HG02623 (cell line): ENCODE measurements around the gene DCDC2B.

Experiments
- ATAC-seq: cut with Tn5 transposase; IDR thresholded peaks from one replicate; pipeline ENCODE4 v1.9.1; 2021; ENCODE audit warnings: moderate library complexity; ENCODE audit not compliant: unreplicated experiment

Gene DCDC2B

DNA sequence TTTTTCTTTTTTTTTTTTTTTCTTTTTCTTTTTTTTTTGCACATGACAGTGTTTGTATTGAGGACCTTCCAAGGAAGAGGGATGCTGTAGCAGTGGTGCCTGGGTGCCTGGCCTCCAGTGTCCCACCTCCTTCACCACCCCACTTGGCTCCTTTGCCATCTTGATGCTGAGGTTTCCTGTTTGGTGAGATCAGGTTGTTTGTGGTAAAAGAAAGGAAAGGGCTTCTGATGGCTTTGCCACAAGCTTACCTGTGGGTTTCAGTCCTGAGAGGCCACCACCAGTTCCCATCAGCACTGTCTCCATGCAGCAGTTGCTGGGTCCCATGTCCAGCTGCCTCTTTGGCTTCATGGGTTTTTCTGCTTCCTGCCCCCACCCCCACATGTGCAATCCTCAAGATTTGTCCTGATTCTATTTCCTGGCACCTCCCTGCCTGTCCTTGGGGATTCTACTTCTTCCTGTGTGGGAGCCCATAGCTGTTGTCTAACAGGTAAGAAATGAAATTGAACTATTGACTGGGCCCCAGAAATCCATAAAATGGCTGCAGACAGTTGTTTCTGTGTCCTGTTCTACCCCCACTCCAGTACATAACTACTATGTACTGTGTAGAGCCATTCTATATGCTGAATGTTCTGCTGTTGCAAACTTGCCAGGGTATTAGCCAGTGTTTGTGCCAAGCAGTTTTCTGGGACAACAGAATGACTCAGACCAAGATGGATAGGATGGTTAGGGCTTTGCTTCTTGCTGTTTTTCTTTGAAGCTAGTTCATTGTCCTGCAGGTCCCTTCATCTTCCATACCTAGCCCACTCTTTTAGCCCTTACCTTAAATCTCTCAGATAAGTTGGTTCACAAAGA, 12.7 kb upstream of the DCDC2B start:
- ATAC-seq: no peak

DNA sequence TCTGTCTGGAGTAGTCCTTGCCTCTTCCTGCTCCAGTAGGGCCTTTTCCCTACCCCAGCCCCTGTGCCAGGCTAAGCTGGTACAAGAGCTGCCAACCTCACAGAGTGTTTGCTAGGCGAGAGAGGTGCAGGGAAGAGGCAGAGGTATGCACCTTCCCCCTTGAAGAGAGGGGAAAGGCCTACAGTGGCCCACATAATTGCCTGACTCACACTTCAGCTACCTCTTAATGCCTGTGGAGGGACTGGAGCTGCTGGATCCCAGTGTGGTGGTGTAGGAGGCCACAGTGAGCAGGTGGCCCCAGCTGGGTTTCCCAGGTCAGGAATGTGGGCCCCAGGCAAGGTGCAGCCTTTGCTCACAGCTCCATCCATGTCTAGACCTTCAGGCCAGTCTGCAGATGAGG, 11.8 kb upstream of the DCDC2B start:
- ATAC-seq: no peak

GRCh38 chr1:32197837-32198236, 11.1 kb upstream of the DCDC2B start:
- ATAC-seq: no peak

DNA sequence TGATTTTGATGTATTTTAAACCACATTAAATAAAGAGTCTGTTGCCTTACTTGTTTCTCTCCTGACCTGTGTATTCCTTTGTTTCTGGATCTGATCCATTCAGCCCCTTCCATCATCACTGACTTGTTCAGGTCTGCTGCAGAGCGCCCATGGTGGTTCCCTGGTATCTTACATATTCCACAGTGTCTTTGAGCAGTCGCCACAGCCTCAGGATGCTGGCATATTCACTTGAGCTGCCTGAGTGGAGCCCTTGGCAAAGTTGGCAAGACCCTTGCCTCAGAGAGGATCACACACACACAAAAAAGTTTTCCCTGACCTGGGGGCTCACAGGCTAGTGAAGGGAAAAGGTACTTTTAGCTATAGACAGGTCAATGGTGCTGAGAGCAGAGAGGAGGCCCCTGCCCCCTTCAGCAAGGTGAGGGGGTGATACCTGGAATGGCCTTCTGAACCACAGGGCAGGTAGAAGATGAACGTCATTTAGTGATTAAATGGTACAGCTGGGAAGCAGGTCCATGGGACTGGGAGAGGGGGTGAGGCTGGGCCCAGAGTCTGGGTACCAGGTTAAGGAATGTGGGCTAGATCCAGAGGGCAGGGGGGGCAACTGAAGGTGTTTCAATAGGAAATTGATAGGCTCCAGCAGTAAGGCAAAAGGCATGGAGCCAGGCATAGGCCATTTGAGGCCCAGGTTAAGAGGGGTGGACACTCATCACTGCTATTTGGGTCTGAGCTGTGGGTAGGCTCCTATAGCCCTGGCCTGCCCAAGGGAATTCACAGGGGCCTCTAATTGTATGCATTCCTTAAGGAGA, 10.4 kb upstream of the DCDC2B start:
- ATAC-seq: no peak

DNA sequence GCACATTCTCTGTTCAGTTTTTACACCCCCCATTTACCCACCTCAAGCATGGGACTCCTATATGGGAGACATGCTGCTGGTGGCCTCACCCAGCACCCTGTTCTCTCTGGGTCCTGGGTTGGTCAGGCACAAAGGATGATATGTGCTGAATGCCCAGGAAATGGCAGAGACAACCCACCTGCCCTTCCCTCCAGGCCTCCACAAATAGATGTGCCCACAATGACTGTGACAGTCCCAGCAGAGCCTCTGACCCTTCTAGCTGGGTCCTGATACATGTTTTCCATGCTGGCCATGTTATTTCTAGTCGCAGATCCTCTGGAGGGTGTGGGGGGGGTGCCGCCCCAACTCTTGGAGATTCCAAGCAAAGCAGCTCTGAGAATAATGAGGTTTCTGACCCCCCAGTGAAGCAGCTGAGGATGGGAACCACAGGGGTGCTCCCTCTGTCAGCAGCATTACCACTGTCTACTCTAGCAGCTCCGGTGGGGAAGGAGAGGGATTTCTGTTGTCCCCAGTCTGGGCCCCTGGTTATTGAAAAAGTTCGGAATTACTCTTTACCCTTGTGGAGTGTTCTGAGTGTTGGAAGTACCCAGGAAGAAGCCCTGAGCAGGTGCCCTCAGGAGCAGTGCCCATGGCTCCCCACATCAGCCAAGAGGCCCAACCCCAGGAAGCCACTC, 9.7 kb upstream of the DCDC2B start:
- ATAC-seq: no peak

- ATAC-seq: no peak
These were observed 9.2 kb upstream of the DCDC2B start for GRCh38 chr1:32199717-32200072.

GRCh38 chr1:32200226-32201010, 8.5 kb upstream of the DCDC2B start, which contains the start of gene CCDC28B:
CCDC28B (plus strand) TSS chr1:32200595; CDS start chr1:32201936, 1,341 bp downstream.
- ATAC-seq: no peak

DNA sequence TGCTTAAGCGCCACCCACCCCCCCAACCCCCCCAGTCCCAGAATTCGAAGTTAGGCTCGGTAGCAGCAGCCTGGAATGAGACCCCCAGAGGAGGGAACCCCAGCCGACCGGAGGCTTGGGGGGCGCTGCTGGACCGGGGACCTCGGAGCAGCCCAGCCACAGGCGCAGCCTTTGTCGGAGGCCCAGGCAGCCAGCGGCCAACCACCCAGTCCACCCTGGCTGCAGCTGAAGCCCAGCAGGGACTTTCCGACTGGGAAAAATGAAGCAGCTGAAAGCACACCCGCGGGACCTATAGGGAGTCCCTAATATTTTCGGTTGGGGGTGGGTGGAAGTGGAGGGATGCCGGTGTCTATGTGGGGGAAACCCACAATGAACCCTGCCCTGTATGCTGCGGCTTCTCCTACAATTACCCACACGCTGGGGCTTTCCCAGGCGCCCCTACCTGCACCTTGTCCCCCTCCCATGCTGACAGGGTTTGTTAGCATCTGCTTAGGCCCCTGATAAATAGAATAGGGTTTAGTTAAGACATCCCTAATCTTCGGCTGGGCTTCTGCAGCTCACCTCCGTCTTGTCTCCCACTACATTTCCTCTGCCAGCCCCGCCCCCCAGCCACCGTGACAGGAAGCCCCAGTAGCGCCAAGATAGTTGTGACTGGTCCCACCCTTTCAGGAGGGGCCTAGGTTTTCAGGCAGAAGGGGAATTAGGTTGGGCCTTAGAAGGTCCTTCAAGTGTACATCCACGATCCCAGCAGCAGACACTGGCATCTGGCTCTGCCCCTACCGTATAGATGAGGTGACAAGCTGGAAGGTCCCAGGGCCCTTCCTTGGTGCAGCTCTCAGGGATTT, 7.7 kb upstream of the DCDC2B start:
- ATAC-seq: no peak

DNA sequence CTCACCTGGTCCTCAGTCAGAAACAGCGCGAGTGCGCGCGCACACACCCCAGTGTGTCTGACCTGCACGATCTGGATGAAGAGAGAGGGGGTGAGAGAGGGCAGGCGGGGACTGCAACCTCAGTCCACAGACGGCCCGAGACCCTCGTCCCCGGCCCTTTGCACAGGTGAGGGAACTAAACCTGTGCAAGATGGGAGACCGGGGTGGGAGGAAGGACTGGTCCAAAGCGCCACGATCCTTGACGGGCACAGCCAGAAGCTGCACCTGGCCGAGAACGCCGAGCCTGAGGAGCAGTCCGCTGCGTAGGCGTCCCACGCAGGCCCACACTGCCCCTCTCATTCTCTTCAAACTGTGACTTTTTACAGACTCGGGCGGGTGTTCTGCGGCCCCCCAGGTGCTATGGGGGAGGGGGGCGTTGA, 3.9 kb upstream of the DCDC2B start:
- no peak for ATAC-seq

DNA sequence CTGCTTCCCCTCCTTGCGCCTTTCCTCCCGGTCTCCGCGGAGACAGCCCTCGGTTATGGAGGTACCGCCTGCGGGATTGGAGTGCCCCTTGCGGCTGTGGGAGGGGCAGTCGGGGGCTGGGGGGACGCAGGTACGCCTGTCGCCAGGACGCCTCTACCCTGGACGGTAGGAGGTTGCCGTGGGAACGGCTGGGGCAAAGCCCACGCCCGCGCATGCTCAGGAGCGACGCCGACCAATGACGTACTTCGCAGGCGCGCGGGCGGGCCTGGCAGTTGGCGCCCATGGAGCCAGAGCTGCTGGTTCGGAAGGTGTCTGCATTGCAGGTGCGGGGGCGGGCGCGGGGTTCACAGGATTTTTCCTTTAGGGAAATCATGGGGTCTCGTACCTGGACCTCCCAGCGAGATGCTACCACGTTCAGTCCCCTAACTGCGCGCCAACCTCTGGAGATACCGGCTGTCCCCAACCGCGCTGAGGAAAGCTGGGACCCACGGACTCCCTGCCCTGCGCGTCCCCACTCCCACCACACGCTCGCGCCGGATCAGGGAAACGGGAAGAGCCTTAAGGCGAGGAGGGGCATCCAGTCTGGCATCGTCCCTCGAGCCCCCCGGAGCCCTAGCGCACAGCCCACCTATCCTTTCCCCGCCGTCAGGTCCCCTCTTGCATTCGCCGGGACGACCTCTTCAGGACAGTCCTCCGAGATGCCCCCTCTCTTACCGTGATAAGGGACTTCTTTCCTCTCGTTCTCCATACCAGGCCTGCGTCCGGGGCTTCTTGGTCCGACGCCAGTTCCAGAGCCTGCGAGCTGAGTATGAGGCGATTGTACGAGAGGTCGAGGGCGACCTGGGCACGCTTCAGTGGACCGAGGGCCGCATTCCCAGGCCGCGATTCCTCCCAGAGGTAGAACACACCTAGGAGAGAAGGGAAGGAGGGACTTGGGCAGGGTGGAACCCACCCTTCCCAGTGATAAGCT, 3.2 kb upstream of the DCDC2B start, which contains the start of gene IQCC:
IQCC (plus strand) TSS at position 271 of the 970 bp plus-strand sequence; CDS start at position 282, 11 bp downstream.
- peak; percentile 54 for ATAC-seq

GRCh38 chr1:32208469-32208868, 420 bp upstream of the DCDC2B start:
- no peak for ATAC-seq

DNA sequence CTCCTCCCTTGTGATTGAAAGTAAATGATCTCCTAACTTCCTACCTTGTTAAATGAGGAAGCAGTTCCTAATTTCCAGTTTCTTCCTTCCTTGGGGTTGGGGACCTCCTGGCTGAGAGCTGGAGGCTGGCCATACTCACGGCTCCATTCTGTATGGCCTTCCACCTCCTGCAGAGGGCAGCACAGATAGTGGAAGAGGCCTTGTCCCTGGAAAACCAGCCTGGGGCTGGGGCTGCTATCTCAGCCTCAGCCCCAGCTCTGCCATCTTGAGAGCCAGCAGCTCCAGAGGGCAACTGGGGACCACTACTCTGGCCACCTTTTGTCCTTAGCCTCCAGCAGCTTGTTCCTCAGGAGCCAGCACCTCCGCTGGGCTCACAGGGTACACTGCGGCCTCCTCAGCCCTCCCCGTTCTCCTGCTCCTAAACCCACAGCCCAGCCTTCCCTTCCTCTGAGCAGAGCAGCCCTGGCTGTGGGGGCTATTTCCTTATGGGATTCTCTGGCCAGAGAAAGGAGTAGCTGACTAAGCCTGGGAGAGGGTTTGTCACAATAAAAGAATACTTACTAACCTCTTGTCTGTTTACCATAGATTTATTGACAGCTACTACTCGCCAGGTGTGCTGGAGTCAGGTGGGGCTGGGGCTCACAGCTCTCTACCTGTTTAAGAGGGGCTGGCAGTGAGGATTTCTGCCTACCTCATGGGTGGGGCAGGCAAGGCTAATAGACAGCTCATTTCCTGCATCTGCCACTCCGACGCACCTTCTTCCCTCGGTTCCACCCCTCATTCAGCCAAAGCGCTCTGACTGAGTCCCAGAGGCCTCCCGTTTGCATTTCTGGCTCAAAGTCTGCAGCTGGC, 7.0 kb downstream of the DCDC2B start:
- ATAC-seq: no peak

GRCh38 chr1:32216566-32216965, 7.7 kb downstream of the DCDC2B start:
- no peak for ATAC-seq

DNA sequence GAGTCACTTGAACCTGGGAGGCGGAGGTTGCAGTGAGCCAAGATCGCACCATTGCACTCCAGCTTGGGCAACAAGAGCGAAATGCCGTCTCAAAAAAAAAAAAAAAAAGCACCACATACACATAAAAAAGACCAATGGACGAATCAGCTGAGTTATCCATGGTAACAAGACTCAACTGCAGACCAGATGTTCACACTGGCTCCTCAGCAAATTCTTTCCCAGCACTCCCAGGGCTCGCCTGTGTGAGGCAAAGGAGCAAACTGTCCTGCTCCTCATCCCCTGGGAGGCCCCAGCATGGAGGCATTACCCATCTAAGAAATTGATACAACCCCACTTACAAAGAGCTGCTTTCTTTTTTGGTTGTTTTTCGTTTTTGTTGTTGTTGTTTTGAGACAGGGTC, 10.1 kb downstream of the DCDC2B start:
- no peak for ATAC-seq

- ATAC-seq: no peak
These were observed 12.1 kb downstream of the DCDC2B start for GRCh38 chr1:32220746-32221580.

GRCh38 chr1:32221581-32221979, 12.7 kb downstream of the DCDC2B start:
- ATAC-seq: no peak
